ES-I3 (cell line): Measurements from ENCODE around the gene UNC80.

Experiments
- H3K36me3 ChIP-seq: 2 replicates; pipeline ENCODE4 v1.6.1; 2013; ENCODE audit warnings: mild to moderate bottlenecking, low read length, control low read depth, moderate library complexity; ENCODE audit not compliant: insufficient read depth
- H3K4me1 ChIP-seq: 2 replicates; pipeline ENCODE4 v1.6.1; 2013; ENCODE audit warnings: mild to moderate bottlenecking, control low read depth, low read length; ENCODE audit not compliant: insufficient read depth
- H3K9ac ChIP-seq: 2 replicates; pipeline ENCODE4 v1.6.1; 2013; ENCODE audit warnings: low read depth, mild to moderate bottlenecking, low read length, moderate library complexity
- H3K9me3 ChIP-seq: 2 replicates; pipeline ENCODE4 v1.6.1; 2013; ENCODE audit warnings: mild to moderate bottlenecking, low read length, moderate library complexity; ENCODE audit not compliant: control insufficient read depth, insufficient read depth

Gene UNC80

GRCh38 chr2:209946539-209946938, 174.9 kb downstream of the UNC80 start:
- Histone ChIP-seq H3K9ac (no peak overlapping the region), H3K4me1 (peaks cover 5% of the 10 kb centered on the region; the same call in 1 of the 2 replicates), H3K9me3 (no peaks in the 10 kb centered on the region), H3K36me3 (no peaks in the 10 kb centered on the region)

DNA sequence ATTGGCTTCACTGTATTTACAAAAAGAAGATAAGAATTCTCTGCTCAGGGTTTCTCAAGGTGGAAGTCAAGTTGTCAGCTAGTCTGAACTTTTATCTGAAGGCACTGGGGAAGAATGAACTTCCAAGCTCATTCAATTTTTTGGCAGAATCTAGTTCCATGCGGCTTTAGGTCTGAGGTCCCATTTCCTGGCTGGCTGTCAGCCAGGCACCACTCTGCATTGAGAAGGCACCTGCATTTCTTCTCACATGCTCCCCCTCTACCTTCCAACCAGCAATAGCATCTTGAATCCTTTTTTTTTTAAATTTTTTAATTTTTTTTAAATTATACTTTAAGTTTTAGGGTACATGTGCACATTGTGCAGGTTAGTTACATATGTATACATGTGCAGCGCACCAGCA, 184.6 kb downstream of the UNC80 start:
- H3K9me3 ChIP-seq, result no peaks in the 10 kb centered on the region; the same call in 1 of the 2 replicates
- no peaks in the 10 kb centered on the region for H3K36me3 ChIP-seq
- H3K9ac ChIP-seq, result no peak overlapping the region
- H3K4me1 ChIP-seq, result peaks cover 12% of the 10 kb centered on the region

GRCh38 chr2:209958016-209958415, 186.4 kb downstream of the UNC80 start:
- H3K9me3 ChIP-seq, result no peaks in the 10 kb centered on the region; the same call in 1 of the 2 replicates
- H3K9ac ChIP-seq, result no peak overlapping the region
- H3K4me1 ChIP-seq, result peaks cover 12% of the 10 kb centered on the region
- no peaks in the 10 kb centered on the region; the same call in 1 of the 2 replicates for H3K36me3 ChIP-seq

DNA sequence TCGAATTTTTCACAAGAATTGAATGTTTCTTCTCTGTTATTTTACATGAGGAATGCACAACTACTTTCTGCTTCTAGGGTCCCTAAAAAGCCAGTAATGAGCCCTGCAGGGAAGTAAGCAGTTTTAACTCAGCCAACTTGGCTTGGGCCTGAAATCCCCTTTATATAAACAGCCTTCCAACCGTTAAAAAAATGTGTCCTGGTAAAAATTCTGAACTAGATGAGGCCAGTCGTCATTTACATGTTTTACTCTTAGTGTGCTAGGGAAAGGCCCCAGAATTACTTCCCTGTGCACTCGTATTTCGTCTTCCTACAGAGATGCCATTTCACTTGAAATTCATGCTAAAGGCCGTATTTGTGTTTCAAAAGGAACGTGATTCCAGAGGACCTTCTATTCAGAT, 188.4 kb downstream of the UNC80 start:
- Histone ChIP-seq H3K9ac (0 out of 2 replicates have a peak overlapping the region, but pooled peaks have one; percentile 8), H3K9me3 (no peaks in the 10 kb centered on the region), H3K4me1 (peaks cover 12% of the 10 kb centered on the region), H3K36me3 (no peaks in the 10 kb centered on the region; the same call in 1 of the 2 replicates)

GRCh38 chr2:209960676-209961630, 189.3 kb downstream of the UNC80 start:
- Histone ChIP-seq H3K36me3 (no peaks in the 10 kb centered on the region; the same call in 1 of the 2 replicates), H3K9ac (no peak overlapping the region), H3K9me3 (no peaks in the 10 kb centered on the region), H3K4me1 (peaks cover 12% of the 10 kb centered on the region)

DNA sequence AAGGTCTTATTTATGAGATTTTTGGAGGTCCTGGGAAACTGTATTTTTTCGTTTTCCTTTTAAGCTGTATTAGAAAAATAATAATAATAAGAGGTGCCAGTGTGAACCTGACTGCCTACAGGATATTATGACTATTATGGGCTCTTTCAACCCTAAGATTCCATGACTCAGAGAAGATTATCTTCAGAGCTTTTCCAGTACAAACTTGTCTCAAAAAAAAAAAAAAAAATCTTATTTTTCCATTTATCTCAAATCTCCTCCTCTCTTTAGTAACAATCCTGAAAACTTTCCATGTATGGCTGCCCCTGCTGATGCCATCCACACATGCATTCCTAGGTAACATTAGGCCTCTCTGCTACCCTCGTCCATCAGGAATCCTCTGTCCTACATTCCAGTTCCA, 194.1 kb downstream of the UNC80 start:
- Histone ChIP-seq H3K4me1 (no peaks in the 10 kb centered on the region), H3K9ac (no peak overlapping the region), H3K9me3 (no peaks in the 10 kb centered on the region), H3K36me3 (no peaks in the 10 kb centered on the region; the same call in 1 of the 2 replicates)

- Histone ChIP-seq H3K9me3 (no peaks in the 10 kb centered on the region), H3K4me1 (no peaks in the 10 kb centered on the region)
Observed at GRCh38 chr2:209969692-209970091, 198.1 kb downstream of the UNC80 start.

GRCh38 chr2:209970271-209970670, 198.6 kb downstream of the UNC80 start:
- H3K9ac ChIP-seq, result no peak overlapping the region

More at GRCh38 chr2:209969692-209970091, 198.1 kb downstream of the UNC80 start:
- Histone ChIP-seq H3K36me3 (no peaks in the 10 kb centered on the region), H3K9ac (no peak overlapping the region)

GRCh38 chr2:209970711-209971110, 199.1 kb downstream of the UNC80 start:
- H3K9me3 ChIP-seq, result no peaks in the 10 kb centered on the region
- H3K4me1 ChIP-seq, result no peaks in the 10 kb centered on the region
- H3K9ac ChIP-seq, result no peak overlapping the region
- H3K36me3 ChIP-seq, result no peaks in the 10 kb centered on the region

More at GRCh38 chr2:209970271-209970670, 198.6 kb downstream of the UNC80 start:
- no peaks in the 10 kb centered on the region for H3K9me3 ChIP-seq
- no peaks in the 10 kb centered on the region for H3K4me1 ChIP-seq
- no peaks in the 10 kb centered on the region for H3K36me3 ChIP-seq

DNA sequence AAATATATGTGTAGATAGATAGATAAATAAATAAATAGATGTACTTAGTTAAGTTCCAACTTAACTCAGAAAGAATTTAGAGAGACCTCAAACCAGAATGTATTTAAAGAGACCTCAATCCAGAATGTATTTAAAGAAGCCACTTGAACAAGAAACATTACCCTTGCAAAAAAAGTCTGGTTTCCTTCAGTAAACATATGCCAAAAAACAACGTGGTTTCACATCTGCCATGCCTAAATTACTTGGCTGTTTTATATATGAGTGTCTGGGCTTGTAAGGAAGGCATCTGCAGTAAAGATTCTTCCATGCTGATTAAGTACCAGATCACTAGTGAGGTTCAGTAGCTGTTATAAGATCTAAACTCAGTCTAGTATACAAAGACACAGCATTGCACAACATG, 201.7 kb downstream of the UNC80 start:
- H3K36me3 ChIP-seq, result no peaks in the 10 kb centered on the region
- H3K9ac ChIP-seq, result no peak overlapping the region
- no peaks in the 10 kb centered on the region for H3K4me1 ChIP-seq

GRCh38 chr2:209974576-209974975, 202.9 kb downstream of the UNC80 start:
- Histone ChIP-seq H3K4me1 (no peaks in the 10 kb centered on the region), H3K36me3 (no peaks in the 10 kb centered on the region), H3K9ac (no peak overlapping the region), H3K9me3 (no peaks in the 10 kb centered on the region)

More for the DNA sequence above, 201.7 kb downstream of the UNC80 start:
- H3K9me3 ChIP-seq, result no peaks in the 10 kb centered on the region

- no peak overlapping the region for H3K9ac ChIP-seq
- no peaks in the 10 kb centered on the region for H3K9me3 ChIP-seq
- no peaks in the 10 kb centered on the region for H3K36me3 ChIP-seq
- H3K4me1 ChIP-seq, result no peaks in the 10 kb centered on the region
Observed at GRCh38 chr2:209976698-209977385, 205.2 kb downstream of the UNC80 start.

DNA sequence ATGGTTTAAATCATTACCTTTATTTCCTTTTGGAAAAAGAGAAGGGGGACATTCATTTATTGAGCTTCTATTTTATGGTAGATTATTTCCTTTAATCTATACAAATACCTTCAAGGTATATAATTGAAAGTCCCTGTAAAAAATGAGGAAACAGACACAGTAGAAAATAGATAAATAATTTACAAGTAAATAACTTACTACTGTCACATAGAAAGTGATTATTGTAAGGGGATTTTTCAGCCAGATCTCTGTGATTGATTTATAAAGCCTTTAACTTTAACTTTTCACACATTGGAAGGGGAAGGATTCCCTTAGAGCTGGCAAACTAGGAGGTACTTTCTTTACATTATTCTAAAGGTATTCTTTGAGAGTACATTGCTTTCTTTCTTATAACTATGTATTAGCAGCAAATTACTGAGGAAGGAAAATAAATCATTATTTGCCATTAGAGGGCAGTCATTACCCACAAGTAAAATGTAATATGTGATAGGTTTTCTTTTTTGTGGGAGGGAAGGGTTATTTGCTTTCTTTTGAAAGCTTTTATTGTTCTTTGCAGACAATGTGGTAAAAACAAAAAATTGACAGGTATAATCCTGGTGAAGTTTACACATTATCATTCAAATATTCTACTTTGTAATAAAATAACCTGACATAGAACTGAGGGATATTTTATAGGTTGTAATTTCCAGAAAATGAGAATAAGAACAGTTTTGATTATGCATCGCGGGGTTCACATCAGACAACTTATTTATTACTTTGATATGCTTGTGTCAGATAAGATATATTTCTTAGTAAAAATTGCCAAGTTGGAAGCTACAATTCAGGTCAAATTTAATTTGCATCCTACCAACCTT, 206.0 kb downstream of the UNC80 start:
- H3K9me3 ChIP-seq, result no peaks in the 10 kb centered on the region
- H3K4me1 ChIP-seq, result no peaks in the 10 kb centered on the region
- no peak overlapping the region for H3K9ac ChIP-seq
- no peaks in the 10 kb centered on the region for H3K36me3 ChIP-seq

GRCh38 chr2:209984291-209984690, 212.7 kb downstream of the UNC80 start:
- Histone ChIP-seq H3K9ac (no peak overlapping the region), H3K4me1 (no peaks in the 10 kb centered on the region), H3K9me3 (no peaks in the 10 kb centered on the region), H3K36me3 (no peaks in the 10 kb centered on the region)
